Right kidney (tissue), 1 donor: ENCODE measurements around the gene FAM76A.
"Not testable (repeated sequence)": the region's sequence is repeated elsewhere in the genome, so short reads cannot be mapped to it uniquely, and the experiment has no call there.

ENCODE experiments used
- DNase-seq: peaks from one replicate; pipeline ENCODE4 v3.0.0-alpha.2; 2016

FAM76A gene

GRCh38 chr1:27775336-27775735 is 49.6 kb downstream of the FAM76A start:
- not testable (repeated sequence) for DNase-seq

DNA sequence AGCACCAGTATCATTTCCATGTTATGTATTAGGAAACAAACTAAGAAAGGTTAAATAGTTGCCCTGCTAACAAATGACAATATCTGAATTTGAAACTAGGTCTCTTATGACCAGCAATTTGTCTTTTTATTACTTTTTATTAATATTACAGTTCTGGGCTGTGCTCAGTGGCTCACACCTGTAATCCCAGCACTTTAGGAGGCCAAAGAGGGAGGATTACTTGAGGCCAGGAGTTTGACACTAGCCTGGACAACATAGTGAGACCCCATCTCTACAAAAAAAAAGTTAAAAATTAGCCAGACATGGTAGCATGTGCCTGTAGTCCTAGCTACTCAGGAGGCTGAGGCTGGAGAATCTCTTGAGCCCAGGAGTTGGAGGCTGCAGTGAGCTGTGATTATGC is 50.5 kb downstream of the FAM76A start:
- DNase-seq = not testable (repeated sequence)

DNA sequence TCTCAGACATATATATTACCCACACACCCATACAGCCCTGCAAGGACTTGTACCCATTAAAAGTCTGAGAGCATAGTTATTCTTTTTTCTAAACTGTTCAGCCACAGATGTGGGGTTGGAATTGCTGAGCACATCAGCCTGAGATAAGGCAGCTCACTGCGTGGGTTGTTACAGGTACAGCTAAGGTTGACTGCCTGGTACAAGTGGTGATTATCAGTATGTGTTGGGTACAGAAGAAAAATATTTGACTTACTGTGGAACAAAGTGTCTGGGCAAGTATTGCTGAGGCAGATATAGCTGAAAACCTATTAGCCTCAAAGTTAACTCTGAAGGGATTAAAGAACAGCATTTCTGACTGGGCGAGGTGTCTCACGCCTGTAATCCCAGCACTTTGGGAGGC is 52.3 kb downstream of the FAM76A start:
- no peak for DNase-seq

- no peak for DNase-seq
Observed at GRCh38 chr1:27779122-27779521, 53.4 kb downstream of the FAM76A start.

DNA sequence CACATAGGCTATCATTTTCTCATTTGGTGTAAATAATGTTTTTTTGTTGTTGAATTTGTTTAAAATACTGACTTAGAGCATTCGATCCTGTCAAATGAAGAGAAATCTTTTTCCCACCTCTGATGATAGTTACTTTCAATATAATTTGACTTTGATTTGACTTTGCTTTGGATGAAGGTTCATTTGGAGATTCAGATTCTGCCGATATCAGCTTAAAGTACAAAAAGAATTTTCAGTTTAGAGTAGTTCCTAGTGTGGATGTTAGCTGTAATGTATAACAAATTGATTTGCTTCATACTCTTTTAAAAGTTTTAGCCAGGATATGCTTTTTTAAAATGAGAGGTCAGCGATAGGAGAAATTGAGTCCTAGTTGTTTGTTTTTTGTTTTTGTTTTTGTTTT is 57.2 kb downstream of the FAM76A start:
- DNase-seq = no peak

DNA sequence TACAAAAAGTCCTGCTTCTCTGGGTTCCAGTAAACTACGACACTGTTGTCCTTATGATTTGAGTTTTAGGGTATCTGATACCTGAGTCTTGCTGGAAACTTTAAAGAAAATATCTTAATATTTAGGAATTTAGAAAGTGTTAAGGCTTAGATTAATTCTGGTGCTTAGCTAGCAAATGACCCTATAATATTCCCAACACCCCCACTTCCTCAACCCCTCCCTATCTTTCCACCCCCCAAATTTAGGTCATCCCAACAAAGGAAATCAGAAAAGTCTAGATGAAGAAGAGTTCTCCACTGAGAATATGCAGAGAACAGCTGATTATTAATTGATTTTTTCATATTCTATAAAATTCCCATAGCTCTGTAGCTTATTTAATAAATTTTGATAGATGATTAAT is 58.9 kb downstream of the FAM76A start:
- no peak for DNase-seq

DNA sequence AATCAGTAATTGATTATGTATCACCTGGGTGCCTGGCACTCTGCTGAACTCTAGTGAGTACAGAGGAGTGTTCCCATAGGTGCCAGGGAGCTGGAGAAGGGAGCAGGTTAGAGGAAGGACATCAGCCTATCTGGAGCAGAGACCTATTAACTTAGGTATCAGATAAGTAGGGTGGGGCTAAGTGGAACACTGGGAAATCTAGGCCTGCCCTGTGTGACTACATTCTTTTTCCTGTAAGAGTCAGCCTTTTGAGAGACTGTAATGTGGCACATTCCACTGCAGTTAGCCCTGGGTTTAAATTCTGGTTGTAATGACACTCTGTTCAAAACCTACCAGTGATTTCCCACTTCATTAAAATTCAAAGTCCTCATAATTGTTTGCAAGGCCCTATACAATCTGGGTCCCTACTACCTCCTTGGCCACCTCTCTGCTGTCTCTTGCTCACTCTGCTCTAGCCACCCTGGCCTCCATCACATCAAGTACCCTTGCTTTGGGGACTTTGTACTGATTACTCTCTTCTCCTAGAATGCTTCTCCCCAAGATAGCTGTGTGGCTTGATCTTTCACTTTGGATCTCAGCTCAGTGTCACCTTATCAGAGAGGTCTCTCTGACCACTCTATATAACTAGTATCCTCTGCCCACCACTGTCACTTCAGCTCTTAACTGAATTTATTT is 60.2 kb downstream of the FAM76A start:
- DNase-seq = no peak

DNA sequence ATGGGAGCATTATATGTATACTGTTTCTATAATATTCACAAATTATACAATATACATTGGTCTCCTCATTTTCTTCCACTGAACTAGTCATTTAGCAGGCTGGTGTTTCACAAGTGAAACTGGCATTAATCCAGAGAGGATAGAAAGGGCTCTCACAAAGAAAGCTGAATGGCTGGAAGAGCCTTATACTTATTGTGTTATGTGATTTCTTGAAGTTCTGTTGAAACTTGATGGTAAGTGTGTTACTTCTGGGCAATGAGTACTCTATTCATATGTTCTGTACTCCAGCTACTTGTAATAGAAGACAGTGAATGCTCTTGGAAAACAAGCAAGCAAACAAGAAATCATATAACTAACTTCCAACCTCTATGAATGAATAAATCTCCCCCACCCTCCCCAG is 62.1 kb downstream of the FAM76A start:
- no peak for DNase-seq

DNA sequence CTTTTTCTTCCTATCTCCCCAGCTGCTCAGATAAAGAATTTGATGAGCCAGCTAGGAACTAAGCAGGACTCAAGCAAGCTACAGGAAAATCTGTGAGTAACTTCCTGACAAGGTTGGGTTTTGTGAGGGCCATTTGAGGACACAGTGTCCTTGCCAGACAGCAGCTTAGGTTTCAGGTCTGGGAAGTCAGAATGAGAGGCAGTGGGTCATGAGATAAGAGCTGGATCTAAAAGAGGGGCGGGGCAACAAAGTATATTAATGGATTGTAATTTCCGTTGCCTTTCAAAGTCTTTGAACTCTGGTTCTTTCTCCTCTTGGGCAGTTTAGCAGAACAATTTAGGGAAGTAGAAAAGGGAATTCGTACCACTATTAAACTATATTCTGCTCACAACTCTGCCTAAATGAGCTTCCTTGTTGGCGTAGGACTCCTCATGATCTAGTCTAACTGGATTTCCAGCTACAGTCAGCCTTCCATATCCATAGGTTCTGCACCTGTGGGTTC is 63.8 kb downstream of the FAM76A start:
- DNase-seq = no peak

GRCh38 chr1:27790270-27790669 is 64.5 kb downstream of the FAM76A start:
- not testable (repeated sequence) for DNase-seq

- no peak for DNase-seq
Observed at GRCh38 chr1:27795601-27796000, 69.8 kb downstream of the FAM76A start.

DNA sequence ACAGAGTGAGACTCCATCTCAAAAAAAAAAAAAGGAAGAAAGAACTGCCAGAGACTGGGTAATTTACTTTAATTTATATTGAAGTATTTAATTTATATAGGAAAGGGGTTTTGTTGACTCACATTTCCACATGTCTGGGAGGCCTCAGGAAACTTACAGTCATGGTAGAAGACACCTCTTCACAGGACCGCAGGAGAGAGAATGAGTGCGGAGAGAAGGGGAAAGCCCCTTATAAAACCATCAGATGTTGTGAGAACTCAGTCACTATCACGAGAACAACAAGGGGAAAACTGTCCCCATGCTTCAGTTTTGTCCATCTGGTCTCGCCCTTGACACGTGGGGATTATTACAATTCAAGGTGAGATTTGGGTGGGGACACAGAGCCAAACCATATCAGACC is 79.0 kb downstream of the FAM76A start:
- DNase-seq = no peak

DNA sequence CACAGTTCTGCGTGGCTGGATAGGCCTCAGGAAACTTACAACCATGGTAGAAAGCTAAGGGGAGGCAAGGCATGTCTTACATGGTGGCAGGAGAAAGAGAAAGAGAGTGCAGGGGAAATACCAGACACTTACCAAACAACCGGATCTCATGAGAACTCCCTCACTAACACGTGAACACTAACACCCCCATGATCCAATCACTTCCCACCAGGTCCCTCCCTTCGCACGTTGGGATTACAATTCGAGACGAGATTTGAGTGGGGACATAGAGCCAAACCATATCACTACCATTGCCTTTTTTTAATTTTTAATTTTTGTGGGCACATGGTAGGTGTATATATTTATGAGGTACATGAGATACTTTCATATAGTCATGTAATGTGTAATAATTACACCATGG is 81.0 kb downstream of the FAM76A start:
- DNase-seq = no peak

DNA sequence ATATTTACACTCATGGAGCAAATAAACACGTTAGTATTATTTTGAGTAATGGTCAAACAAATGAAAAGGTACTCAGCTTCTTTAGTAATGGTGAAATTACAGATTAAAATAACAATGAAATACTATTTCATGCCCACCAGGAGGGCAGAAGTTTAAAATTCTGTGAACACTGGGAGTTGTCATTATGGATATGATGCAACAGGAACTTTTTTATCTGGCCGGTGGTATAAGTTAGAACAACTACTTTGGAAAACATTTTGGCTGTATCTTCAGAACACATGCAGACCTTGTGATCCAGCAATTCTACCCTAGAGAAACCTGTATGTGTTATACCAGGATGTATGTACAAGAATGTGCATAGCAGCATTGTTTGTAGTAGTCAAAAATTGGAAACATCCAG is 81.6 kb downstream of the FAM76A start:
- no peak for DNase-seq

- not testable (repeated sequence) for DNase-seq
Observed at GRCh38 chr1:27808131-27808530, 82.4 kb downstream of the FAM76A start.

DNA sequence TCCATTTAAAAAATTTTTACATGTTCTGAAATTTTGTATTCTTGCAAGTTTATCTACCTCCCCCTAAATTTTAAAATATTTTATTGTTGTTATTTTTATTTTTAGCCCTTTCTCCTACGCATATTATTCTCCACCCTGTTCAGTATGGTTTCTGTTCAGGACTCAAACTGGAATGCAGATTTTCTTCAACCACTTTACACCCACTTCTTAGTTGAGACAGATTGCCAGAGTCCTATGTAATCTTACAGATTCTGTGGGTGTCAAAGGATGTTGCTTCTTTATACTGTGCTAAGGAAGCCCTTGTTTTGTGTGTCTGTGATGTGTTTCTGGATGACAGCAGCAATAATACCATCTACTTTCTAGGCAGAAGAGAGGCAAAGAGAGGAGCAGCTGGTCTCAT is 84.1 kb downstream of the FAM76A start:
- no peak for DNase-seq

DNA sequence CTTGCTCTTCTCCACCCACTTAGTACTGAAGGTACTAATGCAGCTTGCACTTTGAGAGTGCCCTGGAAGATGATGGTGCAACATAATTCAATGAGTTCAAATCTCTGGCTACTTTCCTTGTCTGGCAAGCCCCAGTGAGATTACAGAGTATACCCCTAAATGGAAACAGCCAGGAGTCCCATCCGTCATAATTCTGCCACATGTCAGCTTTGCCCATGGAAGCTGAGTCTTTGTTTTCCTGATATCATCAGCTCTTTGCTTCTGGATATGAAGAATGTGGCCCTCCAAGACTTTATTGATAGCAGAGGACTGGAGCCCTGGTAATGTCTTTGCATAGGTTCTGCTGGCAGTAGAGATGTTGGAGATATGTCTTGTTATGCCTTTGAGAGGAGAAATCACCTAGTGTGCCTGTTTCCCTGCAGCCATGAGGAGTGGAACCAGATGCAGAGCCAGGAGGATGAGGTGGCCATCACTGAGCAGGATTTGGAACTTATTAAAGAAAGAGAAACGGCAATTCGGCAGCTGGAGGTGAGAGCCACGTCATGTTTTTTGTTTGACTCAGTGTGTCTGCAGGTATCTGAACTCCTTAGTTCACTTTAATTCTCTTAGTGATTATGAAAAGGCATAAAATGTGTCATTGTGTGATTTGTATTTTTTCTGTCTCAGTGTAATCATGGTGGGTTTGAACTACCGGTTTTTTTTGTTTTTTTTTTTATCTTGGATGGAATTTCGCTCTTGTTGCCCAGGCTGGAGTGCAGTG is 86.2 kb downstream of the FAM76A start:
- no peak for DNase-seq
